GM19438 (cell line): ENCODE results near the gene RXFP4.
"Not testable (repeated sequence)": the region's sequence is repeated elsewhere in the genome, so short reads cannot be mapped to it uniquely, and the experiment has no call there.

Experiments used
- ATAC-seq: cut with Tn5 transposase; IDR thresholded peaks from one replicate; pipeline ENCODE4 v1.9.1; 2021; ENCODE audit warnings: low read depth; ENCODE audit not compliant: unreplicated experiment

Gene RXFP4

DNA sequence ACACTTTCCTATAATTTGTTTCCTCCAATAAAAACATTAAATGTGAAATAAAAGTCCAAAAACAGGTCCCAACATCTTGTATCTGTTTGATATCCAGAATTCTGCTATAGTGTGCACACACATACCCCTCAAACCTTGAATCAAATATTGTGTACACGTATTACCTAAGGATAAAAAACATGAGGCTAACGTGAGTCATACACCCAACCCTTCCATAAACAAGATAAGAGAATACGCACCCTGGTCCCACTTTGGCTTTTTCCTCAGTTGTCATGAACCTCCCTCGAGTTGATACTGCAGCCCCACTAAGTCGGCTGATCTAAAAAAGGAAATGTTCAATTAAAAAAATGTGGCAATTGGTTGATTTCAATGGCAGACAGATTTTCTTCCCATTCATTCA, 12.4 kb upstream of the RXFP4 start:
- no peak for ATAC-seq

DNA sequence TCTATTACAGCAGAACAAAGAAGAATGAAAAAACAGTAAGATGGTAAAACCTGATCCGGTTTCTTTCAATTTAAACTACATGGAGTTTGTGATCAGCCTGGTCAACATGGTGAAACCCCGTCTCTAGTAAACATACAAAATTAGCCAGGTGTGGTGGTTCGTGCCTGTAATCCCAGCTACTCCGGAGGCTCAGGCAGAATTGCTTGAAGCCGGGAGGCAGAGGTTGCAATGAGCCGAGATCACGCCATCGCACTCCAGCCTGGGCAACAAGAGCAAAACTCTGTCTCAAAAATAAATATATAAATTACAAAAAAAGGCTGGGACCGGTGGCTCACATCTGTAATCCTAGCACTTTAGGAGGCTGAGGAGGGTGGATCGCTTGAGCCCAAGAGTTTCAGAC, 10.7 kb upstream of the RXFP4 start:
- not testable (repeated sequence) for ATAC-seq

DNA sequence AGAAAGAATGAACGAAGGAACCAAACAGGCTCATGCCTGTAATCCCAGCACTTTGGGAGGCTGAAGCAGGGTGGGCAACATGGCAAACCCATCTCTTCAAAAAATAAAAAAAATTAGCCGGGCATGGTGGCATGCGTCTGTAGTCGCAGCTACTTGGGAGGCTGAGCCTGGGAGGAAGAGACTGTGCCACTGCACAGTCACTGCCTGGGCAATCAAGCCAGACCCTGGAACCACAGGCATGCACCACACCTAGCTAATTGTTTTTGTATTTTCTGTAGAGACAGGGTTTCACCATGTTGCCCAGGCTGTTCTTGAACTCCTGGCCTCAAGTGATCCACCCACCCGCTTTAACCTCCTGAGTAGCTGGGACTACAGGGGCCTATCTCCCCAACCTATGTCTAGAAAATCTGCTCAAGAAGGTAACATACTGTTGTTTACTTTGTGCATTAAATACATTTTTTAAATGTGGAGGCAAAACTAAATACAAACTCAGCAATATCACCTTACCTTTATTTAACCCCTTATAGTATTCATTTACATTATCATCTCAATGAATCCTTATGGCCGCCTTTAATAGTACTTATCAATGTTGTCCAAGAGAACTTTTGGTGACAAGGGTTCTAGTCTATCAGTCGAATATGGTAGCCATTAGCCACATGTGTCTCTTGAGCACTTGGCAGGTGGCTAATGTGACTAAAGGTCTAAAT, 10.0 kb upstream of the RXFP4 start:
- ATAC-seq, result no peak

DNA sequence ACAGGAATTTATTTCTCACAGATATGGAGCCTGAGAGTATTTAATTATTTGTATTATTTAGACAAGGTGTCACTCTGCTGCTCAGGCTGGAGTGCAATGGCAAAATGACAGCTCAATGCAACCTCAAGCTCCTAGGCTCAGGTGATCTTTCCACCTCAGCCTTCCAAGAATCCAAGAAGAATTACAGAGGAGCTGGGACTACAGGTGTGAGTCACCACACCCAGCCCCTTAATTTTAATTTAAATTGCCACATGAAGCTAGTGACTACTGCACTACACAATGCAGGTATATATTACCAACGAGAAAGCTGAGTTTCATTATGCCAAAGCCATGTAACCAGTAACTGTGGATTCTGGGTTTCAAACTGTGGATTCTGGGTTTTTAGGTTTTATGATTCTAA, 9.4 kb upstream of the RXFP4 start:
- ATAC-seq, result no peak

DNA sequence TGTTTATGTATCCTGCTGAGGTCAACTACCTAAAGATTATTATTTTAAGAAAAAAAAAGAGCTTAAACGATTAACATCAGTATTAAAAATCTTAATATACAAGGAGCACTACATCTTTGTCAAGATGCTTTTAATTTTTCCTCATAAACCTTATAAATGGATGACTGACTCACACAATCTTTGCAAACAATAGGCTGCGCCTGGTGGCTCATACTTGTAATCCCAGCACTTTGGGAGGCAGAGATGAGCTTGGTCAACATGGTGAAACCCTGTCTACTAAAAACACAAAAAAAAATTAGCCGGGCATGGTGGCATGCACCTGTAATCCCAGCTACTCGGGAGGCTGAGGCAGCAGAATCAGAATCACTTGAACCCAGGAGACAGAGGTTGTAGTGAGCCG, 9.0 kb upstream of the RXFP4 start:
- no peak for ATAC-seq

DNA sequence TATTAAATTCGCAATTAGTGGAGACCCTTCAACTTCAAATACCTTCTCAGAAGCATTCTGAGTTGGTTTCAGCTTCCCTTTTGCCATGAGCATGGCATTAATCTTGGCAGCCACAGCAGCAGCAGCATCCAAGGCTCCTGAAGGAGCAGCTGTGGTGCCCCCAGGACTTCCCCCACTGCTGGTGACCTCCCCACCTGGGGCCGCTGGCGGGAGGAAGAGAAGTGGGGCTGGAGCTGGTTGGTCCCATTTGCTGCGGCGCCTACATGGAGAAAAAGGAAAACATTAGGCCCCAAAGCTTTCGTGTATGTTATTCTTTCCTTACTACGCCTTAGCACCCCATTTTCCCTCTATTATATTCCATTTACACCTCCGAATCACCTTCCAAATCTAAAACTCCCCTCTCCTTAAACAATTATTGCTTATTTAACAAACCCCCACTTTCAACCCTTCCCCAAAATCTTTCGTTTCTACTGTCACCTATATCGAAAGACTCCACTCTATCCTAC, 7.8 kb upstream of the RXFP4 start:
- ATAC-seq, result no peak

DNA sequence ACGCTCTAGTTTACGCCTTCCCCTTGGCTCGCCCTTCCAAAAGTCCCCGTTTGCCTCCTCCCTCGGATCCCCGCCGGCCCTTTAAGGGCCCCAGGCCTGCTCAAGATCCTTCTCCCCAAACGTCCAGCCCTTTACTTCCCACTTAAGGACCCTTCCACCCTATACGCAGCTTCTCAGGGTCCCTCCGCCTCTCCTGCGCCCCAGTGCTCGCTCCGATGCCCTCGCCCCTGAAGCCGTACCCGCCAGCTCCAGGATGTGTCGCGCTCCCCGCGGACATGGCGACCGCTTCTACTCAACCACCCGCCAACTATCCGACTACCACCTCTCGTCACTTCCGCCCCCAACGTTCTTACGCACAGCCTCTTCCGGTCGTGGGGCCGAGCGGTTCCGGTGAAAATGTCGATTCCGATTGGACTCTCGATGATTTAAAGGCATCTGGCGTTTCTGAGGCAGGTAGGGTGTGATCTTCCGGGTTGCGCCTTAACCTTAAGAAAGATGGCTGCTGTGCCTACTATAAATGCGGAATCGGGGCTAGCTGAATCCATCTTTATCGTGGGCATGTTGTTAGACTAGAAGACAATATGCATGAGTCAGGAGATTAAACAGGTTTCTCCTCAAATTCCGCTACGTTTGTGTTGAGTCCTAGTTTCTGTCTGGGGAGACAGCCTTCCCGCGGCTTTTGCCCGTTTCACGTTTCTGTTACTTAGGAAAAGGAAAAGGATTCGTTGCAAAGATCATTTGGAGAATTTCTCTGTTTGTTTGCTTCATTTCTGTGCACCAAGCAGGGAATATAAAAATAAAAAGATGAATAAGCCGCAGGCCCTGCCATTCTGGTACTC, 7.1 kb upstream of the RXFP4 start, which contains the start of gene KHDC4:
Gene KHDC4 (minus strand): TSS at position 317 of the 839 bp plus-strand sequence. CDS start 40 bp downstream, at position 277.
- peak; percentile 94 for ATAC-seq

DNA sequence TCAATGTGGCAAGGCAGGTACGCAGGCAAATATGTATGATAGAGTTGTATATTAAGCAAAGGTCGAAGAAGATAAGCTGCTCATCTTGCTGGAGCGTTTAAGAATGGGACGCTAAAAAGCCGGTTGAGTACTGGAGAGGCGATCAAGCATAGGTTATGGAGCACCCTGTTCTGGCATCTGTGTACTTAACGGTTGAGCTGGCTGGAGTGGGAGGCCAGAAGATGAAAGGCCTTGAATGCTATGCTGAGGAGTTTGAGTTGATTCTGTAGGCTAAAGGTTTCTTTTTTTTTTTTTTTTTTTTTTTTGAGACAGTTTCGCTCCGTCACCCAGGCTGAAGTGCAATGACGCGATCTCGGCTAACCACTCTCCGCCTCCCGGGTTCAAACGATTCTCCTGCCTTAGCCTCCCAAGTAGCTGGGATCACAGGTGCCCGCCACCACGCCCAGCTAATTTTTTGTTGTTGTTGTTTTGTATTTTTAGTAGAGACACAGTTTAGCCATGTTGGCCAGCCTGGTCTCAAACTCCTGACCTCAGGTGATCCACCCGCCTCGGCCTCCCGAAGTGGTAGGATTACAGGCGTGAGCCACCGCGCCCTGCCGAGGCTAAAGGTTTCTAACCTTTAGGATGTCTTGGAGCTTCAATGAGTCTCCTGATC, 6.4 kb upstream of the RXFP4 start:
- no peak for ATAC-seq

DNA sequence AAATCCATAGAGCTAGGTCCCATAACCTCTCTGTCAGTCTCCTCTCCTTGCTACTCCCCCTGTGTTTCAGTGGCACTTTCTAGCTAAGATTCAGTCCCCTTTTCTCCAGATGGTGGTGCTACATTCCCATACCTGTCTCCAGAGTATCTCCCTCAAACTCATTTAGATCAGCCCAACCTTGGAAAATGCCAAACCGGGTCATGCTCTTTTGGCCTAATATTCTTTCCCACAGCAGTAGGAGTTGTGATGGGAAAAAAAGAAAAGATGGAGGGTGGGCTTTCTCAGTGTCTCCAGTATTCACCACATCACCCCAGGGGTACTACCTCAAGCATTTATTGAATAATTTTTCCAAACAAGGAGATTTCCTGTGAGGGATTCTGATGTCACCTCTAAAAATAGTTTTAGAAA, 3.2 kb upstream of the RXFP4 start:
- ATAC-seq, result no peak

DNA sequence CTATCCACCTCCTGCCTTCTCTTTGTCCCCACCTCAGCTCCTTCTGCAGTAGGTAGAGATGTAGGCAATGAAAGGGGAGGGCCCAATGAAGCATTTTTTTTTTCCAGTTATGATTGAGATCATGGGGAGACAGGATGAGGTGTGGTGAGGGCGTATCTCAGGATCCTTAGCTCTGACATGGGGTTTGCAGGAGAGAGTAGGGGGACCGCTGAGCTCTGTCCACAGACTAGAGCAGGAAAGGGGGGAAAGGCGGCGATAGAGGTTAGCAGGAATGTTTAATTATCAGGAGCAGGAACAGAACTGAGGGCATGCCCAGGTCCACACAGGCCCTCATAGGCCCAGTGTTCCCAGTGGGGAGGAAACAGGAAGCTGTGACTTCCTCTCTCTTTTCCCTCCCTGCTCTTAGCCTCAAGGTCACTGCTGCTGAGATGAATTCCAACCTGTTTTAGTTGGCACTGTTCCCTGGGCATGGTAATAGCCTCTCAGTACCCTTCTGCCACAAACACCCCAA, 901 bp upstream of the RXFP4 start:
- no peak for ATAC-seq

DNA sequence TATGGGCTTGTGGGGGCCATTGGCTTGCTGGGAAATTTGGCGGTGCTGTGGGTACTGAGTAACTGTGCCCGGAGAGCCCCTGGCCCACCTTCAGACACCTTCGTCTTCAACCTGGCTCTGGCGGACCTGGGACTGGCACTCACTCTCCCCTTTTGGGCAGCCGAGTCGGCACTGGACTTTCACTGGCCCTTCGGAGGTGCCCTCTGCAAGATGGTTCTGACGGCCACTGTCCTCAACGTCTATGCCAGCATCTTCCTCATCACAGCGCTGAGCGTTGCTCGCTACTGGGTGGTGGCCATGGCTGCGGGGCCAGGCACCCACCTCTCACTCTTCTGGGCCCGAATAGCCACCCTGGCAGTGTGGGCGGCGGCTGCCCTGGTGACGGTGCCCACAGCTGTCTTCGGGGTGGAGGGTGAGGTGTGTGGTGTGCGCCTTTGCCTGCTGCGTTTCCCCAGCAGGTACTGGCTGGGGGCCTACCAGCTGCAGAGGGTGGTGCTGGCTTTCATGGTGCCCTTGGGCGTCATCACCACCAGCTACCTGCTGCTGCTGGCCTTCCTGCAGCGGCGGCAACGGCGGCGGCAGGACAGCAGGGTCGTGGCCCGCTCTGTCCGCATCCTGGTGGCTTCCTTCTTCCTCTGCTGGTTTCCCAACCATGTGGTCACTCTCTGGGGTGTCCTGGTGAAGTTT, 550 bp downstream of the RXFP4 start:
- ATAC-seq, result no peak

DNA sequence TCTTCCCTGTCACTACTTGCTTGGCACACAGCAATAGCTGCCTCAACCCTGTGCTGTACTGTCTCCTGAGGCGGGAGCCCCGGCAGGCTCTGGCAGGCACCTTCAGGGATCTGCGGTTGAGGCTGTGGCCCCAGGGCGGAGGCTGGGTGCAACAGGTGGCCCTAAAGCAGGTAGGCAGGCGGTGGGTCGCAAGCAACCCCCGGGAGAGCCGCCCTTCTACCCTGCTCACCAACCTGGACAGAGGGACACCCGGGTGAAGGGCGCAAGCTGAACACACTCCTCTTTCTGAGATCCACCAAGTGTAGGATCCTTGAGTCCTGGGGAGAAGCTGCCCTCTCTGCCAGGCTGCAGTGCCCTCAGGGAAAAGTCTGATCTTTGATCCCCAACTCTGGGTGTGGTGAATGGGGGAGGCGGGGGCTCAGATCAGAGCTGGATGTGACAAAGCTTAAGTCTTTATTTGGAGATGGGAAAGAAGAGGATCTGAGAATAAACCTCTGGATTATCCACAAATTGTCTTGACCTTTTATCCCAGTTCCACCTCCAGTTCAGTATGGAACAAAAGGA, 1.2 kb downstream of the RXFP4 start:
- no peak for ATAC-seq

DNA sequence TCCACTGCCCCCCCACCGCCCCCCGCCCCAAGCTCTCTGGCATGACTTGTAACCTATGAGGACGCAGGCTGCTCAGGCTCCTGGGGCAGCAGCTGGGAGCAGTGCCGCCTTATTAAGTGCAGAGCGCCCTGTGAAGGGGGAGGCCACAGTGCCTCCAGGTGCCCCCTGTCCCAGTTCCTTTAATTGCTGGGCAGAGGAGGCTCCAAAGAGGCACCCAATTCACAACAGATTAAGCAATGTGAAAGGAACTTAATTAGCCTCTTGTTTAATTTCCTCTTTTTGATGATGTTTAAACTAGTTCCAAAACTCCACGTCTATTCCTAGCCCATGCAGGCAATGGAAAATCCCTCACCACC, 3.0 kb downstream of the RXFP4 start:
- ATAC-seq, result no peak

DNA sequence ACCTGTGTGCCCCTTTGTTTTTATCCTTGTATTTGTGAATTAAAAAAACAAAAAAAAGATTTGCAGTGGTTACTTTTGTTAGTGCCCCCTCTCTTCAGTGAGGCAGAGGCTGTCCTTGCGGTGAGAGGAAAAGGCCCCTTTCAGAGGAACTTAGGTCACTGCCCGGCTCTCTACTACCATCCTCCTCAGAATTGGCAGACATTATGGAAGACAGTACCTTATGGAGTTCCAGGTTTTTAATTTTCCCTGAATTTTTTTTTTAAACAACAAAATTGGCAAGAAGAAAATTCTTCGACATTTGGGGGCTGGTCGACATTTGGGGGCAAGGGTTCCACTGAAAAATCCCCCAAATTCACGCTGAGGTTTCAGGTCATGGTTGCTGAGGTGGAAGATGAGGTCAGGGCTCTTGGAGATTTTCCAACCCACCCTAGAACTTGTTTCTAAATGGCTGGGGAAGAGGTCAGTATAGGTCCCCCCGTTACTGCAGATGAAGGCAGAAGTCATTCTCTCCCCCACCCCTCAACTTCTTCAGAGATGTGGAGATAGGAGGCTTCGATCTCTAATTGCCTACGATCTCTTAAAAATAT, 5.3 kb downstream of the RXFP4 start:
- no peak for ATAC-seq

DNA sequence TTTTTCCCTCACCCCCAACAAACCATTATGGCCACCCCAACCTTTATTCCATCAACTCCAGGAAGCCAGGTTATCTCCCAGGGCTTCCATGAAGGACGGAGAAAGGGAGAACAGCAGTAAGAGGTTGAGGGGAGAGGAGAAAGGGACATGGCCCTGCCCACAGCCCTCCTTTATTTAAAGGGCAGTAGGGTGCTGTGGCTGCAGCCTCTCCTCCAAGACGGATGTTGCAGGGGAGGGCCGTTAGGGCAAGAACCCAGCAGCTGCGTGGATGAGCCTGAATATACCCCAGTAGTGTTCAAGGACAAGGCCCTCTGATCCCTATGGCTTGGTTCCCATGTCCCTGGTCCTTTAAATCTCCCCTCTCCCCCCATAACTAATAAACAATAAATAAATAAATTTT, 5.9 kb downstream of the RXFP4 start:
- no peak for ATAC-seq

DNA sequence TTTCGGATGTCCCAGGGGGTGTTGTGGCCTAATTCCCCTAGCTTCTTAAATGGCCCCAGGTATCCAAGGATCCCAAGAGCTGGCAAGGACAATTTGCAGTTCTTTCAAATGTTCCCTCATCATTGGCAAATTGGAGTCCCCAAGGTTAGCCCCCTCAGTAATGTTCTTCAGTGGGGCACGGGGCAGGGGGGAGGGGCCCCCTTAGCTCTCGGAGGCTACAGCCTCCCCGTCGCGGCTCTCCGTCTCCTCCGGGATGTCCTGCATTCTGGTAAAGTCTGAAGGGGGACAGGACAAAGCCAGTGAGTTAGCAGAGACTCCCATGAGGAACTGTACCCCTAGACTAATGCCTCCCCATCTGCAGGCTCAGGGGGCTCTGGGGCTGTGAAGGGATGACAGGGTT, 6.3 kb downstream of the RXFP4 start:
- ATAC-seq, result no peak

DNA sequence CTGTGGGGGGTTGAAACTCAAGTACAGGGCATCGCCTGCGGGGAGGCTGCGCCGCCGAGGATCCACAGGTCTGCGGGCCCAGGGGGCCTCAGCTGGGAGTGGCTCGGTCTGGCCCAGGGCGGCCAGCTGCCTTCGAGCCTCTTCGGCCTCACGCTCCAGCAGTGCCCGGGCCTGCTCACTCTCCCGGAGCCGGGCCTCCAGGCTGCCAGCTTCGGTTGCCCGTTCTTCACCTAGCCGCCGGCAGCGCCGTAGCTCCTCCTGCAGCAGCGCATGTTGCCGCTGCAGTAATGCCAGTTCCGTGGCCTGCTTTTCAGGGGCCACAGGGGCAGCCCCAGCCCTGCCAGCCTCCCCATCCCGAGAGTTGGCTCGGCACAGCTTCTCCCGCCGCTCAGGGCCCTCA, 9.4 kb downstream of the RXFP4 start:
- ATAC-seq, result no peak

DNA sequence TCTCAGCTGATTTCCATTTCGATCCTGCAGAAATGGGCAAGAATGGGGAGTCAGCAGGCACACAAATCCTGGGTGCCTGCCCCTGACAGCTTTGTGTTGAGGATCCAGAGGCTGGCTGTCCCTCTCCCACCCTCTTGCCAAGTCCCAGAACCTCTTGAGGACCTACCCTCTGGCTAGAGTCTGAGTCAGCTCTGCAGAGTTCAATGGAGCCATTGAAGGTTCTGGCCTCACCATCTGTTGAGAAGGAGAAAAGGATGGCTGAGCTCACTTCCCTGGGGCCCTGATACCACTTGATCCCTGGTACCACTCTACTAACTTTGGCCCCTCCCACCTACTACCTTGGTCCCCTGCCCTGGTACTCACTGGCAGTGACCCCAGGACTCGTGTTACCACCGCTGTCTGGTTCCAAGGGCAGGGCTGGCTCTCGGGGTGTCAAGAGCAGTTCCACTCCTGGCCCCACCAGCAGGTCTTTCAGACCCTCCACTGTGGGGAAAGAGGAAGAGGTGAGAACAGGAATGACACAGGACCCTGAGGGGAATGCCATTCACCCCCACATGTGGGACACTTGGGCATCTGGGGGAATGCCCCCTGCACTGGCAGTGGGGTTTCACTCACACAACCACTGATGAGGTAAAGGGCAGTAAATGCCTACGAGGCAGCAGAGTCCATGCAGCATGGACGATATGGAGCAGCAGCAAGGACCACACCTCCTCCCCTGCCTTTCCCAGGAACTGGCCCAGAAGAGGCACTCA, 10.5 kb downstream of the RXFP4 start:
- ATAC-seq, result no peak

DNA sequence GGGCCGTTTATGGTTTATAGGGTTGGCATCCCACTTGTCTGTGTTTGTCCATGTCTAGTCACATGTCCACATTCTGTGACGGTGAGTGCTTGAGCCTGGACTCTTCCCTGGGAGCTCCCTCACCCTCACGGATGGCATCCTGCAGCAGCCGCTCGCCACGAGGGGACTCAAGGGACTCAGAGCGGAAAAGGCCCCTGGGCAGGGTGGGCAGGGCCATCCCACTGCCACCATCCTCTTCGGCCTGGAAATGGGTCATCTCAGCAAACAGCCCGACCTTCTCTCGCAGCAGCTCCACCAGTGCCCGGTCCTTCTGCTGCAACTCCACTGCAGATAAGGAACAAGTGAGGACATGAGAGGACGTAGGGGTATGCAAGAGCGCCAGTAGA, 11.1 kb downstream of the RXFP4 start:
- ATAC-seq, result no peak
